GM21786 (cell line): ENCODE data around the gene ZBTB20.
A peak's percentile ranks its signal among the peaks of the same experiment; 100 is the strongest.

Experiments used
- ATAC-seq: cut with Tn5 transposase; IDR thresholded peaks from one replicate; pipeline ENCODE4 v1.9.1; 2021; ENCODE audit not compliant: unreplicated experiment

The ZBTB20 gene

DNA sequence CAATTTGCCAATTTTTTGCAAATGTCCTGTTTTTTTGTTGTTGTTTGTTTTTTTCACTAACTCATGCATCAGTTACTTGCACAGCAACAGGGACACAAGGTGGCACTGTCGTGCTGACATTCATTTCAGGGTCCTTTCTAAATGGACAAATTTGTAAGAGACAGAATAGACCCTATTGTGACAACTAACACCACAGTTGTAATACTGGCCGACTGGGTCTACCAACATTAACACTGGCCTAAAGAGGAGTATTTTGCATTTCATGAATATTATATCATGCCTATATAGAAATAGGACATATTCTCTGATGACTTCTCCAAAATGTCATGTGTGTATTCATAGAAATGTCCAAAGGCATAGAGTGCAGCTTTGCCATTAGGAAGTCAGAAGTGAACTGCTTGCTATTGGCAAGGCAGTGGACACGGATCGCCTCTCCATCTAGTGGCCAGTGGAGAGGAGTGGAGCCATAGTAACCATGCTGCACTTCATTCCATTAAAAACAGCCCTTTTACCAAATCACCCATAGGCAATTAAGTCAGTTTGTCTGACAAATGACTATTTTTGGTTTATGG lies 54.8 kb downstream of the ZBTB20 start:
- ATAC-seq, result peak; percentile 83

GRCh38 chr3:115090712-115091111 lies 56.4 kb downstream of the ZBTB20 start:
- no peak for ATAC-seq

GRCh38 chr3:115089481-115089880 lies 57.6 kb downstream of the ZBTB20 start:
- ATAC-seq, result no peak

- ATAC-seq, result no peak
Observed at GRCh38 chr3:115087512-115087911, 59.6 kb downstream of the ZBTB20 start.

GRCh38 chr3:115086344-115086743 lies 60.7 kb downstream of the ZBTB20 start:
- no peak for ATAC-seq

GRCh38 chr3:115085197-115085865 lies 61.8 kb downstream of the ZBTB20 start:
- no peak for ATAC-seq

GRCh38 chr3:115084686-115085085 lies 62.4 kb downstream of the ZBTB20 start:
- ATAC-seq, result no peak

DNA sequence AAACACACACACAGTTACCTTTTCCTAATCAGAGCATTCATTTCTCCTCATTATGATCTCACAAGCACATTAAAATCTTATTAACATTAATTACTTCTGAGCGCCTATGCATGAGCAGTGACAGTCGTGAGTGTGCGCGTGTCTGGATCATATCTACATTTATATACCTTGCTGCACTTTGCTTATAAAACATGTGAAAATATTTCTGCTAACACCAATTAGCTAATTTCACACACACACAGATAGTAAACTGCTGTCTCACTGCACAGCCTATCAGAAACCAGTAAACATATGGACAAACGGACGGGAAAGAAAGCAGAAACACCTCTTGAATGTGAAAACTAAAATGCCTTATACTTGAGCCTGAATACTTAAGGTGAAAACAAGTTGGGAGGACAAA lies 64.8 kb downstream of the ZBTB20 start:
- no peak for ATAC-seq

DNA sequence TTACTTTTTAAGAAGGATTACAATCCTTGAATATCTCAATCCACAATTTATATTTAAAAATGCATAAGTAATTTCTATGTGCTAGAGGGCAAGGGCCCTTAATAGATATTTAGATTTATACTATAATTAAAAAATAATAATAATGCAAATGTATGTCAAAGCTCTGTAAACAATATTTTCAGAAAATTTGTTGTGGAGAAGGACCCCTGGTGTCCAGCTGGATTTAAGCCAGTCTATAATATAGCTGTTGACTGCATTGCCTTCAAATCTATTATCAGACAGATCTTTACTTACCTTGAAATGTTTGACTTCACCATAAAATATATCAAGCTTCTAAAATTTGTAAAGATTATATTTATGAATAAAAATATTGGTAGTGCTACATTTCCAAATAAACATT lies 65.6 kb downstream of the ZBTB20 start:
- ATAC-seq, result no peak

DNA sequence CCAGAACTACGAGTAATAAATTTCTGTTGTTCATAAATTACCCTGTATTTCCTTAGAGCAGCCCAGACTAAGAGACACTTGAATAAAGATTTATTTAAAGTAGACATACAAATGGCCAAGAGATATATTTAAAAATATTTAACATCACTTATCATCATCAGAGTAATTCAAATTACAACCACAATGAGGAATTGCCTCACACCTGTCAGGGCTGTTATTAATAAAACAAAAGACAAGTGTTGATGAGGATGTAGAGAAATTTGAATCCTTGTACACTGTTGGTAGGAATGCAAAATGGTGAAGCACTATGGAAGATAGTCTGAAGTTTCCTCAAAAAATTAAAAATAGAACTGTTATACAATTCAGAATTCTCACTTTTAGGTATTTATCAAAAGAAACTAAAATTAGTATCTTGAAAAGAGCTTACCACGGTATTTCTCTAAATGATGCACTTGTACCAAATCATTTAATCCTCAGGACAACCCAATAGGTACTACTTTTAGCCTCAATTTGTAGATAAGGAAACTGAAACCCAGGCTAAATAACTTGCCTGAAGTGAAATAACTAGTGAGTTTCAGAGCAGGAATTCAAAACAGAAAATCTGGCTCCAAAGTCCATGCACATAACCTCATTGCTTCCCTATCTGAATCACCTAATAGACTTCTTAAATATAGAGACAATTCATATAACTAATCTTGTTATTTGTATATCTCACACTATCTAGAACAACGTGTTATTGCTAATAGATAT lies 69.4 kb downstream of the ZBTB20 start:
- no peak for ATAC-seq

GRCh38 chr3:115074502-115074901 lies 72.6 kb downstream of the ZBTB20 start:
- ATAC-seq, result no peak

DNA sequence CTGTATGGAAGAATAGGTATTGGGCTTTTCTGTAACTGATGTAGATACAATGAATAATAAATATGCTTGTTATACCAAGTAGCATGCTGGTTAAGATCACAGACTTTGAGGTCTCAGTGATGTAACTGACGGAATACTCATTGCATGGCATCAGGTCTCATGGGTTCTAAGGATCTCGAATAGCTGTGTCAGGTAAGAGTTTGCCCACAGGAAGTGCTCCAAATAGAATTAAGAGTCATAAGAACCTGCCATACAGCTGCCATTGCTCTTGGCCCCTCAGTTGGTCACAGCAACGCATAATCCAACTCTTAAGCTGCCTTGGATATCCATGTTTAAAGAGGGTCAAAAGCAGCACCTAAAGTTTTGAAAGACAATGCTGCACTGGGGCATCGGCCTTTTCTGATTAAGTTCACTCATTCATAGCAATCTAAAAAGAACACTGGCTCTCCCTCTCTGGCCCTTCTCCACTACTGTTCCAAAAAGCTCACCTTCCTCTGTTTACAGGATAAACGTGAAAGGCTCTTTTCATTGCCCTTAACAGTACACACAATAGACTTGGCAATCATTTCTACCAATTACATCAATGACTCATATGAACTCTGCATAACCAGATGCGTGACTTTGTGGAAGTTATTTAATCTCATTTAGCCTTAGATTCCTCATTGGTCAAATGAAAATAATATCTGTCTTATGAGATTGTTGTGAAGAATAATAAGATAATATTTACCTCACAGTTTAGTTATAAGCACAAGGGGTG lies 74.6 kb downstream of the ZBTB20 start:
- ATAC-seq, result no peak

- no peak for ATAC-seq
Observed at GRCh38 chr3:115071601-115072000, 75.5 kb downstream of the ZBTB20 start.

GRCh38 chr3:115071166-115071565 lies 75.9 kb downstream of the ZBTB20 start:
- ATAC-seq, result no peak

DNA sequence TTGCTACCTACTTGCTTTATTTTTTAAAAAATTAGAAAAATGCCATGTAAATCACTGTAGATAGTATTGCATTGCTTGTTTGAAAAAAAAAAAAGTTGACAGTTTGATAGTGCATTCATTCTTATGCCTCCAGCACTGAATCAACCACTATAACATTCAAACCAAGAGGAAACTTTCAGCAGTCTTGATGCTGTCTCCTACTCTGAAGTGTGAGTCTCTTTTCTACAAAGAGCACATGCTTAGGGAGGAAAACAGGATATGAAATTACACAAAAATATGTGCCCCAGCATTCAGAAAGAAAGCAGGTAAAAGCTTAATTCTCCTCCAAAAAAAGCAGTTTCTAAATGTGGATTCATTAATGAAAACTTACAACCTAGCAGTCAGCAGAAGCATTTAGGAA lies 78.3 kb downstream of the ZBTB20 start:
- no peak for ATAC-seq

- ATAC-seq, result no peak
Observed at GRCh38 chr3:115062412-115062956, 84.6 kb downstream of the ZBTB20 start.

DNA sequence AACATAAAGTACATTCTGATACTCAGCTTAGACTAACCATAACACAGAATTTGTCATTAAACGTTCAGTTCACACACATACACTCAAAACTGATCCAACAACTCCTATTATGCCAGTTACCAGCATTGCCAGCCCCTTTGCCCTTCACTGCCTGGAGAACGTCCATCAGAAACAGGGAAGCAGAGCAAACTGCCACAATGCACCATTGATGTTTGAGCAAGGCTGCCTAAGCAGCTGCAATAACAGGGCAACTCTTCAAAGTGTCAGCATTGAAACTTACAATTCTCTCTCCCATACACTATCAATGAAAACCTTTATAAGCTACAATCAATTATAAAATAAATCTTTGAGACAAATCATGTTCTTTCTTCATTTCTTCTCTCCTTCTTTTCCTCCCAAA lies 85.1 kb downstream of the ZBTB20 start:
- no peak for ATAC-seq

- ATAC-seq, result peak; percentile 53
Observed at GRCh38 chr3:115052906-115053305, 94.2 kb downstream of the ZBTB20 start.

- ATAC-seq, result no peak
Observed at GRCh38 chr3:115042351-115042750, 104.7 kb downstream of the ZBTB20 start.

GRCh38 chr3:115040673-115041286 lies 106.3 kb downstream of the ZBTB20 start:
- peak; percentile 60 for ATAC-seq

- ATAC-seq, result no peak
Observed at GRCh38 chr3:115040246-115040645, 106.8 kb downstream of the ZBTB20 start.
